Naive thymus-derived CD4-positive, alpha-beta T cell (primary cell): Measurements from ENCODE around the gene C3orf22. TPM values are rescaled to one million over a fixed set of nuclear protein-coding genes. Genes with fewer than 3 reads are reported as not detected.
A peak's percentile ranks its signal among the peaks of the same experiment; 100 is the strongest.

Experiments
- ATAC-seq: fragments of 150-1000 bp; cut with Tn5 transposase; 2 replicates; pipeline ENCODE4 v1.10.0; 2021; ENCODE audit warnings: mild to moderate bottlenecking, moderate library complexity
- CTCF ChIA-PET: fragments of 350-600 bp; sonication (Branson Sonifier 250); formaldehyde crosslinking; loops from one replicate; lab custom pipeline; 2021; ENCODE audit warnings: antibody characterized with exemption; lab: Charles Lee
- POLR2A ChIA-PET: fragments of 350-600 bp; sonication (Branson Sonifier 250); formaldehyde crosslinking; loops from one replicate; lab custom pipeline; 2021; ENCODE audit warnings: antibody characterized with exemption, inconsistent platforms; lab: Charles Lee
- DNase-seq, 9 donors: peaks; one replicate each; pipeline versions ENCODE4 v3.0.0 to v3.0.0-alpha.2; 2020 to 2022; ENCODE audit warnings: mixed read lengths in 1 of 9
- H3K27ac ChIP-seq: one replicate; pipeline ENCODE4 v1.7.0; 2013; ENCODE audit warnings: mild to moderate bottlenecking, low read depth, low read length, moderate library complexity
- H3K27me3 ChIP-seq, 2 donors: one replicate each; pipeline ENCODE4 v1.7.0; 2013; ENCODE audit warnings: low read length in 2 of 2, mild to moderate bottlenecking in 2 of 2, moderate library complexity in 2 of 2; ENCODE audit not compliant: control insufficient read depth in 2 of 2, insufficient read depth in 2 of 2
- H3K36me3 ChIP-seq, 3 experiments: 1 replicate in 2 of 3; 2 replicates in 1 of 3; pipeline ENCODE4 v1.7.0; 2013; ENCODE audit warnings: low read length in 3 of 3, mild to moderate bottlenecking in 3 of 3, moderate library complexity in 1 of 3; ENCODE audit not compliant: insufficient read depth in 3 of 3, control insufficient read depth in 2 of 3
- H3K4me1 ChIP-seq, 2 donors: one replicate each; pipeline ENCODE4 v1.7.0; 2013; ENCODE audit warnings: low read length in 2 of 2, mild to moderate bottlenecking in 2 of 2, moderate library complexity in 1 of 2; ENCODE audit not compliant: control insufficient read depth in 2 of 2, insufficient read depth in 2 of 2
- H3K4me3 ChIP-seq: 2 replicates; pipeline ENCODE4 v1.7.0; 2013; ENCODE audit warnings: mild to moderate bottlenecking, low read length
- H3K9me3 ChIP-seq, 3 experiments: 1 replicate in 2 of 3; 2 replicates in 1 of 3; pipeline ENCODE4 v1.7.0; 2013; ENCODE audit warnings: low read length in 3 of 3; ENCODE audit not compliant: control insufficient read depth in 2 of 3
- H3K27ac Mint-ChIP-seq, 9 donors: one replicate each; pipeline ENCODE4 v1.8.0; 2020 to 2022; ENCODE audit warnings: mixed read lengths in 9 of 9, mild to moderate bottlenecking in 8 of 9, moderate library complexity in 5 of 9, inconsistent platforms in 2 of 9
- H3K27me3 Mint-ChIP-seq, 5 donors: one replicate each; pipeline ENCODE4 v1.8.0; 2021 to 2022; ENCODE audit warnings: mixed read lengths in 5 of 5, mild to moderate bottlenecking in 1 of 5
- H3K36me3 Mint-ChIP-seq, 5 donors: one replicate each; pipeline ENCODE4 v1.8.0; 2020 to 2022; ENCODE audit warnings: mixed read lengths in 5 of 5, mild to moderate bottlenecking in 3 of 5, inconsistent platforms in 1 of 5
- H3K4me1 Mint-ChIP-seq, 7 donors: one replicate each; pipeline ENCODE4 v1.8.0; 2020 to 2022; ENCODE audit warnings: mixed read lengths in 7 of 7, mild to moderate bottlenecking in 3 of 7, inconsistent platforms in 1 of 7
- H3K4me3 Mint-ChIP-seq, 10 donors: one replicate each; pipeline ENCODE4 v1.8.0; 2020 to 2022; ENCODE audit warnings: mild to moderate bottlenecking in 10 of 10, mixed read lengths in 10 of 10, moderate library complexity in 6 of 10, inconsistent platforms in 2 of 10
- H3K9me3 Mint-ChIP-seq, 11 donors: one replicate each; pipeline ENCODE4 v1.8.0; 2020 to 2022; ENCODE audit warnings: mixed read lengths in 11 of 11, mild to moderate bottlenecking in 4 of 11, inconsistent platforms in 1 of 11, moderate library complexity in 1 of 11
- intact Hi-C, 2 donors: fragments of 100-400 bp; cut with micrococcal nuclease; formaldehyde crosslinking; loops; one replicate each; pipeline ENCODE4 v1.15.1; 2023
- polyA plus RNA-seq, 2 donors: library from polyadenylated mRNA; unstranded; fragments of 300-500 nt; fragmentation: Illumina TruSeq; gene quantifications; one replicate each; pipeline ENCODE4 v1.2.3, GENCODE V29; 2021
- total RNA-seq, 6 experiments: library from RNA in 5 of 6; stranded (reverse) in 5 of 6; gene quantifications; 1 replicate in 5 of 6; 2 replicates in 1 of 6; pipeline ENCODE4 v1.2.3 and lab custom pipeline; 2021 to 2026

C3orf22 gene
- total and polyA plus RNA-seq, 7 experiments from 2014 or later: not detected

DNA sequence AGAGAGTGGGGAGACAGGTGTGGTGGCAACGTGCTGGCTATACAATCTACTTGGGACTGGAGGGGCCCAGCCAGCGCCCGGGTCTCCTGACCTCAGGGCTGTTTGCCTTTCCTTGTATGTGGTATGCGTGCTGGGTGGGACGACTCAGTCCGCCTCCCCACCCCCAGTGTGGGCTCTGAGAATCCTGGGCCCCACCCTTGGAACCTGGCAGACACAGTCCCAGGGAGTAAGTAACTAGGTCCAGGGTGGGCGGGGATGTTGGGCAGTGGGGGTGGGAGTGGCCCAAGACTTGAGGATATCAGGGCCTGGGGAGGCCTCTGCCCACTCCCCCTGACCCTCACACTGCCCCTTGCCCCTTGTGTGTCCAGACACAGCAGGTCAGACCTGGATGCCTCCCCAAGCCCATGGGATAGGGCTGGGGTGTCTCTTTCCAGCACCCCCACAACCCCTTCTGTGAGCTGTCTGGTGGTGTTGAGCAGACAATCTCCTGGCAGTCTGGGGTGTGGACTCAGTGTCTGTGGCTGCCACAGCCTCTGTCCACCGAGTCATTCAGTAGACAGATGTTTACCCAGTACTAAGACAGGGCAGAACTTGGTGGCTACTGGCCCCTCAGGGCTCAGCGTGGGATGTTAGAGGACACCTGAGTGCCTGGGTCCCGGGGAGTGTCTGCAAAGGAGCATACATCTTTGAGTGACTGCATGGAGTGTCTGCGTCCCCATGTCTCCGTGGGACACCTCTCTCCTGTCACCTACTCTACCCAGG is 33.5 kb downstream of the C3orf22 start:
- intact Hi-C loops: no loop called here
- Mint-ChIP-seq H3K36me3 (no peaks in the 10 kb centered on the region), H3K4me1 (peaks cover 0 to 14% (median 0%) of the 10 kb centered on the region in 7 donors), H3K27me3 (peaks cover 12 to 22% (median 21%) of the 10 kb centered on the region in 5 donors), H3K9me3 (no peaks in the 10 kb centered on the region), H3K4me3 (peak overlapping the region in 1 of 10 donors; percentile 47), H3K27ac (no peak overlapping the region)
- no peak for DNase-seq
- Histone ChIP-seq H3K9me3 (no peaks in the 10 kb centered on the region), H3K4me3 (no peak overlapping the region), H3K27me3 (no peaks in the 10 kb centered on the region), H3K4me1 (no peaks in the 10 kb centered on the region), H3K36me3 (no peaks in the 10 kb centered on the region), H3K27ac (no peak overlapping the region)
- CTCF ChIA-PET: interaction anchor here (1.4 to 3.3 kb wide), 2 partner anchors 15 to 1021 kb away, joined by 5 to 10 read pairs; no protein-coding TSS in a partner anchor
- POLR2A ChIA-PET: no interaction called here
- no peak for ATAC-seq

DNA sequence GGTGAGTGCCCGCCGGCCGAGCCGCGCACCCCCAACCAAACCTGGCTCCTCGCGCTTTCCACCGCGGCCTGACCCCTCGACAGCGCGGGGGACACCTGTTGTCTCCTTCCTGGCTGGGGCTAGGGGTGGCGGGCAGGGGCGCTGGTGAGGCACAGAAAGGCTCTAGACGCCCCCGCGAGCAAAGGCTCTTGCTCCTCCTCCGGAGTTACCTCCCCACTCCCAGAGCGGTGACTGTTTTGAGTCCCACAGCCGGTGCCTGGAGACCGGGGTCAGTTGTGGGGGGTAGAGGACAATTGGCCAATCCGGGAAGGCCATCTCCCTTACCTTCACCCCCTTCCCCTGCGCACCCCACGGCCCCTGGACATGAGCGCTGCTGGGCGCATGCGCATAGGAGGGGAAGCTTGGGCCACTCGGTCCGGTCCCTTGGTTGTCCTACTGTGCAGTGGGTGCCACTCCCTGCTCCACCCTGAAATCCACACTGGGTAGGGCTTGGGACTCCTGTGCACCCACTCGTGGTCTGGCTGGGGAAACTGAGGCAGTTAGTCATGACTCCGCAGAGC is 34.2 kb downstream of the C3orf22 start:
- no peaks in the 10 kb centered on the region for H3K9me3 Mint-ChIP-seq
- peak; percentile 33 for ATAC-seq
- peaks cover 12 to 22% (median 21%) of the 10 kb centered on the region in 5 donors for H3K27me3 Mint-ChIP-seq
- Histone ChIP-seq H3K9me3 (no peaks in the 10 kb centered on the region), H3K27me3 (no peaks in the 10 kb centered on the region), H3K27ac (no peak overlapping the region), H3K4me1 (no peaks in the 10 kb centered on the region), H3K36me3 (no peaks in the 10 kb centered on the region), H3K4me3 (no peak overlapping the region)
- intact Hi-C loops: loop anchor here (5.0 kb wide), 3 partner anchors 128 to 1023 kb away; partner anchors contain the start of gene TXNRD3 (in 1 of the 2)
- no peak for DNase-seq
- no peaks in the 10 kb centered on the region for H3K36me3 Mint-ChIP-seq
- CTCF ChIA-PET: interaction anchor here (3.3 kb wide), 1 partner anchor 14 kb away, joined by 10 read pairs; no protein-coding TSS in a partner anchor
- peaks cover 0 to 12% (median 0%) of the 10 kb centered on the region in 7 donors for H3K4me1 Mint-ChIP-seq
- POLR2A ChIA-PET: no interaction called here
- H3K27ac Mint-ChIP-seq: no peak overlapping the region
- peak overlapping the region in 2 of 10 donors; percentile 43 to 47 for H3K4me3 Mint-ChIP-seq

DNA sequence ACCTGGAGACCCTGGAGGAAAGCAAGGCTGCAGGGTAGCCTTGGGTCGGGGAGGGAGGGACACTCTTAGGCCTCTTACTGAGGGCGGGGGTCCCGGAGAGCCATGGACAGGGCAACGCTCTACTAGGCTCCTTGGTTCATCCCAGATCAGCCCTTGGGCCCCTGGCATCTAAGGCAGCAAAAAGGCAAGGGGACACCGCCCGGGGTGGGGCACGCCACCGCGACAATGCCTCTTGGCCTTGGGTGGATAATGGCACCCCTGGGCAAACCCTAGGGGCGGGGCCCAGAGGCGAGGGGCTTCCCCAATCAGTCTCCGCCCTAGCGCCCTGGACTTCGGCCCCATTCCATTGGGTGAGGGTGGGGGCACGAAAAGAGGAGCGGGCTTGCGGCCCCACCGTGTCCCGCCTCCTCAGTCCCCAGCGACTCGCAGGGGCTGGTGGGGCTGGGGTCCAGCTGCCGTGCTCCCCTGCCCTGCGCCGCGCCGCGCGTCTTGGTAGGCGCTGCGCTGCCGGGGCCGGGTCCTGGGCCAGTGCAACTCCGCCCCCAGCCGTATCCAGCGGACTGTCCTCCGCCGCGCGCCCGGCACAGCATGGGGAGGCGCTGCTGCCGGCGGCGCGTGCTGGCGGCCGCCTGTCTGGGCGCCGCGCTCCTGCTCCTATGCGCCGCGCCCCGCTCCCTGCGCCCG is 34.8 kb downstream of the C3orf22 start, which contains the start of gene CHST13:
Gene CHST13 (plus strand): TSS at position 411 of the 684 bp plus-strand sequence. CDS start 178 bp downstream, at position 589.
- Histone ChIP-seq H3K4me1 (no peaks in the 10 kb centered on the region), H3K27me3 (no peaks in the 10 kb centered on the region), H3K36me3 (no peaks in the 10 kb centered on the region), H3K27ac (no peak within 1 kb of the TSS), H3K4me3 (no peak within 1 kb of the TSS), H3K9me3 (no peaks in the 10 kb centered on the region)
- Mint-ChIP-seq H3K4me3 (peak within 1 kb of the TSS in 2 of 10 donors; percentile 43 to 47), H3K27ac (peak within 1 kb of the TSS in 1 of 9 donors; percentile 62), H3K27me3 (peaks cover 12 to 22% (median 21%) of the 10 kb centered on the region in 5 donors), H3K9me3 (no peaks in the 10 kb centered on the region), H3K36me3 (no peaks in the 10 kb centered on the region), H3K4me1 (peaks cover 0 to 9% (median 0%) of the 10 kb centered on the region in 7 donors)
- ATAC-seq (peak; percentile 78), DNase-seq (peak in 1 of 9 donors; percentile 22)
- intact Hi-C loops: loop anchor here (5.0 kb wide), 3 partner anchors 128 to 1023 kb away; partner anchors contain the start of gene TXNRD3 (in 1 of the 2)
- ChIA-PET POLR2A (interaction anchor here (0.6 kb wide), 1 partner anchor 129 kb away, joined by 3 read pairs; no protein-coding TSS in a partner anchor), CTCF (interaction anchor here (0.7 to 3.3 kb wide), 4 partner anchors 13 to 1024 kb away, joined by 3 to 14 read pairs (median 6); no protein-coding TSS in a partner anchor)

DNA sequence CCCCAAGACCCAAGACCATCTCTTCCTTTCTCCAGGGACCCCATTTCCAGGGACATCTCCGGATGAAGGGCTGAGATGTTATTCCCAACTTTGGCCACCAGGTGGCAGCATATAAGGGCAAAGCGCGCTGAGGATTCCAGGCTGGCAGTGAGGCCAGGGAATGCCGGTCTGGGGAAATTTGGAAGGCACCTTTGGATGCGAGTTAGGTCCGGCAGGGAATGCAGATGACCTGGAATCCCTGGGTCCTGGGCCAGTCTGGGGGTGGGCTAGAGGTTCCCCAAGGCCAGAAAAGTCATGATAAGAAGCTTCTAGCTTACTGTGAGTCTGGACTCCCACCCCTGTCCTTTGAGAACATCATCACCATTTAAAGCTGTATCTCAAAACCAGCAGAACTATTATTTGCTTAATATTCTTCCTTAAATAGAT is 36.4 kb downstream of the C3orf22 start:
- H3K27ac ChIP-seq: no peak overlapping the region
- no peak overlapping the region for H3K4me3 Mint-ChIP-seq
- no peak overlapping the region for H3K27ac Mint-ChIP-seq
- DNase-seq (peak in 8 of 9 donors; percentile 17 to 52 (median 34)), ATAC-seq (no peak)
- H3K9me3 ChIP-seq: no peaks in the 10 kb centered on the region
- H3K36me3 Mint-ChIP-seq: no peaks in the 10 kb centered on the region
- no peaks in the 10 kb centered on the region for H3K9me3 Mint-ChIP-seq
- H3K27me3 Mint-ChIP-seq: peaks cover 12 to 22% (median 21%) of the 10 kb centered on the region in 5 donors
- H3K27me3 ChIP-seq: no peaks in the 10 kb centered on the region
- POLR2A ChIA-PET: no interaction called here
- no peaks in the 10 kb centered on the region for H3K4me1 ChIP-seq
- peaks cover 0 to 4% (median 0%) of the 10 kb centered on the region in 7 donors for H3K4me1 Mint-ChIP-seq
- no peaks in the 10 kb centered on the region for H3K36me3 ChIP-seq
- no peak overlapping the region for H3K4me3 ChIP-seq
- CTCF ChIA-PET: interaction anchor here (0.6 to 3.3 kb wide), 4 partner anchors 8 to 1026 kb away, joined by 3 to 14 read pairs (median 6); no protein-coding TSS in a partner anchor
- intact Hi-C loops: loop anchor here (1.0 to 5.0 kb wide), 5 partner anchors 130 to 1025 kb away; partner anchors contain the start of gene TXNRD3 (in 1 of the 2)

DNA sequence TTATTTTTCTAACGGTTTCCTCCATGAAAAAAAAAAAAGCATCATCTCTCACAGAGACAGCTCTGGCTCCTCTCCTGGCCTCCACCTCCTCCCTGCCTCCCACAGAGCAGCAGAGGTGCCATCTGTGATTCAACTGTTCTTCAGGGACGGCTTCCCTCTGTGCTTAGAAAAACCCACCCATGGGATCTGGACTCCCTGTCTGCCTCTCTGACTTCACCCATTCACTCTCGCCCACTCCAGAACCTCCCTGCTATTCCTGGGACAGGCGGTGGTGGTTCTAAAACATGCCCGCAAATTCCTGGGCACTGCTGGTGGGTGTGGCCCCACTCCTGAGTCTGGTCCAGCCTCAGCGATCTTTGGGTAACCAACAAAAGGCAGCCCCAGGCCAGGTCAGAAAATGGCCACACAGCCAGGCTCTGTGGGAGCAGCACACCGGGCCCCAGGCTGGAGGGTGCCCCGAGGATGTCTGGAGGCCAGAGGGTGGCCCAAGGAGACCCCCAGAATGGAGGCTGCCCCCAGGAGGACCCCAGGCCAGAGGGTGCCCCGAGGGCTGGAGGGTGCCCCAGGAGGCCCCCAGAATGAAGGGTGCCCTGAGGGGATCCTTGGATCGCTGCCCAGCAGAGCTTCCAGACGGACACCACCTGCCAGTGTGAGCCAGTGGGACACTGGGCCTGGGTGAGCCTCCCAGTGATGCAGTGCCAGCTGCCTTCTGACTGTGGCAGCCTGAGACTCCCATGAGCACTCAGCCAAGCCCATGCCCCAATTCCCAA is 37.4 kb downstream of the C3orf22 start:
- no peak overlapping the region for H3K27ac Mint-ChIP-seq
- no peak for DNase-seq
- no peak for ATAC-seq
- Histone ChIP-seq H3K9me3 (no peaks in the 10 kb centered on the region), H3K27me3 (no peaks in the 10 kb centered on the region), H3K27ac (no peak overlapping the region), H3K4me3 (no peak overlapping the region), H3K4me1 (no peaks in the 10 kb centered on the region), H3K36me3 (no peaks in the 10 kb centered on the region)
- peaks cover 0 to 4% (median 0%) of the 10 kb centered on the region in 7 donors for H3K4me1 Mint-ChIP-seq
- no peak overlapping the region for H3K4me3 Mint-ChIP-seq
- no peaks in the 10 kb centered on the region for H3K9me3 Mint-ChIP-seq
- H3K27me3 Mint-ChIP-seq: peaks cover 12 to 22% (median 21%) of the 10 kb centered on the region in 5 donors
- no peaks in the 10 kb centered on the region for H3K36me3 Mint-ChIP-seq
- POLR2A ChIA-PET: no interaction called here
- intact Hi-C loops: loop anchor here (5.0 kb wide), 3 partner anchors 131 to 1026 kb away; partner anchors contain the start of gene TXNRD3 (in 1 of the 2)
- CTCF ChIA-PET: interaction anchor here (0.7 to 3.3 kb wide), 3 partner anchors 11 to 1027 kb away, joined by 6 to 14 read pairs (median 10); no protein-coding TSS in a partner anchor
